Measurements from ENCODE around the gene SLC7A11.
A peak's percentile ranks its signal among the peaks of the same experiment; 100 is the strongest.

The SLC7A11 gene

GRCh38 chr4:138230048-138230447, 12.1 kb downstream of the SLC7A11 start:
- H3K4me3 ChIP-seq (ENCODE audit: low read depth, low read length): no peak overlapping the region
- no peak for DNase-seq (ENCODE audit: low read depth)
- TF ChIP-seq, protein P1, sequence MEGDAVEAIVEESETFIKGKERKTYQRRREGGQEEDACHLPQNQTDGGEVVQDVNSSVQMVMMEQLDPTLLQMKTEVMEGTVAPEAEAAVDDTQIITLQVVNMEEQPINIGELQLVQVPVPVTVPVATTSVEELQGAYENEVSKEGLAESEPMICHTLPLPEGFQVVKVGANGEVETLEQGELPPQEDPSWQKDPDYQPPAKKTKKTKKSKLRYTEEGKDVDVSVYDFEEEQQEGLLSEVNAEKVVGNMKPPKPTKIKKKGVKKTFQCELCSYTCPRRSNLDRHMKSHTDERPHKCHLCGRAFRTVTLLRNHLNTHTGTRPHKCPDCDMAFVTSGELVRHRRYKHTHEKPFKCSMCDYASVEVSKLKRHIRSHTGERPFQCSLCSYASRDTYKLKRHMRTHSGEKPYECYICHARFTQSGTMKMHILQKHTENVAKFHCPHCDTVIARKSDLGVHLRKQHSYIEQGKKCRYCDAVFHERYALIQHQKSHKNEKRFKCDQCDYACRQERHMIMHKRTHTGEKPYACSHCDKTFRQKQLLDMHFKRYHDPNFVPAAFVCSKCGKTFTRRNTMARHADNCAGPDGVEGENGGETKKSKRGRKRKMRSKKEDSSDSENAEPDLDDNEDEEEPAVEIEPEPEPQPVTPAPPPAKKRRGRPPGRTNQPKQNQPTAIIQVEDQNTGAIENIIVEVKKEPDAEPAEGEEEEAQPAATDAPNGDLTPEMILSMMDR (conservative IDR thresholded peaks at IDR 0.05; ENCODE audit: low read depth, low read length): no peak

- no peak for DNase-seq (ENCODE audit: low read depth)
- H3K4me3 ChIP-seq (ENCODE audit: low read depth, low read length): no peak overlapping the region
- TF ChIP-seq, protein P1 (conservative IDR thresholded peaks at IDR 0.05; ENCODE audit: low read depth, low read length): no peak
Measured at GRCh38 chr4:138229160-138229559, 13.0 kb downstream of the SLC7A11 start.

DNA sequence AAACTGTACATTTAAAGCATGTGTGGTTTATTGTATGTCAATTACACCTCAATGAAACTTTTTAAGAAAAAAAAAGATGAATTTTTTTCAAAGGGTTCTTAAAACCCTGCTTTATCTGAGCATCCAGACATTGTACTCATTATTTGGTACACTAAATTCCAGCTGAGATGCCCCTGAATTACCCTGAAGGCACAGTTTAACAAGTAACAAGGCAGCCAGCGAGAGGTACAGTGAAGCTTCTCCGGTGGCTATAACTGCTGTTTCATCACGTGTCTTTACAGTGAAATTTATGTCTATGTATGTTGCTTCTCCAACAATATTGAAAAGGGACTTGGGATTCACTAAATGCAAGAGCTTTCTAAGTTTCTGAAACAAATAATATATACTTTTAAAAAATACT, 15.8 kb downstream of the SLC7A11 start:
- no peak overlapping the region for H3K4me3 ChIP-seq (ENCODE audit: low read depth, low read length)
- TF ChIP-seq, protein P1 (conservative IDR thresholded peaks at IDR 0.05; ENCODE audit: low read depth, low read length): no peak
- no peak for DNase-seq (ENCODE audit: low read depth)

- DNase-seq (ENCODE audit: low read depth): no peak
- no peak overlapping the region for H3K4me3 ChIP-seq (ENCODE audit: low read depth, low read length)
- TF ChIP-seq, protein P1 (conservative IDR thresholded peaks at IDR 0.05; ENCODE audit: low read depth, low read length): no peak
Measured at GRCh38 chr4:138225477-138225876, 16.7 kb downstream of the SLC7A11 start.

DNA sequence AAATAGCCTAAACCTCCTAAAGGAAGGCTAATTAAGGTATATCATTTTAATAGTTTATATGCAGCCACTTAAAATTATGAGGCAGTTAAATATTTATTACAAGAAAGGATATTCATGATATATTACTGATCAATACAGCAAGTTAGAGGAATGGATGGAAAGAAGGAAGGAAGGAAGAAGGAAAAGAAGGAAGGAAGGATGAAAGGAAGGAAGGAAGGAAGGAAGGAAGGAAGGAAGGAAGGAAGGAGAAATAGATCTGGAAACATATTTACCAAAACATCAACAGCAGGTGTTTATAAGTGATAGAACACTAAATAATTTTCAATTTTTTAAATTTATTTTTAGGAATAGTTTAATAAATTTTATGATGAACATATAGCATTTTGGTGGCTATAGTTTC, 17.5 kb downstream of the SLC7A11 start:
- DNase-seq (ENCODE audit: low read depth): no peak
- no peak overlapping the region for H3K4me3 ChIP-seq (ENCODE audit: low read depth, low read length)
- TF ChIP-seq, protein P1 (conservative IDR thresholded peaks at IDR 0.05; ENCODE audit: low read depth, low read length): no peak

GRCh38 chr4:138223231-138223910, 18.8 kb downstream of the SLC7A11 start:
- DNase-seq (ENCODE audit: low read depth): no peak
- H3K4me3 ChIP-seq (ENCODE audit: low read depth, low read length): no peak overlapping the region
- TF ChIP-seq, protein P1 (conservative IDR thresholded peaks at IDR 0.05; ENCODE audit: low read depth, low read length): no peak

DNA sequence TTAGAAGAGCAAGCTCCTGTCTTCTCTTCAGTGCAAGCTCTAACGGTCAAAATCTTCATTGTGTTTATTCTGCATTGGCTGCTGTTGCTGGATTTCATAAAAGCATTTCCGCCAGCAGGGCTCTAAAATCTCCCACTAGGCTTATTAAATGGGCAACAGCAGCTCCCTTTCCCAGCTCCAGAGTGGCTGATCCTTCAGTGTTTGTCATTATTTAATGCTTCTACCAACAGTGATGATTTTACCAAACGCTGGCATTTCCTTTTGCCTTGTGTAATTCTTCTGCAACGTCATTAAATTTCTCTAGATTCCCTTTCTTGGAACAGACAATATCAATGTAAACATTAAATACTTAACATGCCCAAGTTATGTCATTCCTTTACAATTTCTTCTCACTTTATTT, 20.1 kb downstream of the SLC7A11 start:
- TF ChIP-seq, protein P1 (conservative IDR thresholded peaks at IDR 0.05; ENCODE audit: low read depth, low read length): peak; percentile 28
- no peak overlapping the region for H3K4me3 ChIP-seq (ENCODE audit: low read depth, low read length)
- DNase-seq (ENCODE audit: low read depth): peak; percentile 81
